ENCODE data around the gene HTR5A.

Gene HTR5A

DNA sequence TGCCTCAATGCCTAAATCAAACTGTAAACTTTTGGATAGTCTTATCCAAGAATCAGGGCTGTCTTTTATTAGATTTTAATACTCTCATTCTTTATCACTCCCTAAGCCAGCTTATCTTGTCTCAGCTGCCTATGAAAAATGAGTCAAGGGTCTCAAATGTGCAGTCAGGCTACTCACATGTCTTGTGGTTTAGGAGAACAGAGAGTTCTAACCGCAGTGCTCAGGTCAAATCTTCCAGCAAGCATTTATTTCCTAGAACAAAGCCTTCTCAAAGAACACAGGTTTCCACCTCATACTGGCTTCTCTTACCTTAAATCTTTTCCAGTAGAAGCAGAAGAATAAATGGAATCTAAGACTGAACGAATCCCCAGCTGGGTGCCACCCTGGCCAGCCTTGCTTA, 23.5 kb downstream of the HTR5A start:
- no peak for DNase-seq

DNA sequence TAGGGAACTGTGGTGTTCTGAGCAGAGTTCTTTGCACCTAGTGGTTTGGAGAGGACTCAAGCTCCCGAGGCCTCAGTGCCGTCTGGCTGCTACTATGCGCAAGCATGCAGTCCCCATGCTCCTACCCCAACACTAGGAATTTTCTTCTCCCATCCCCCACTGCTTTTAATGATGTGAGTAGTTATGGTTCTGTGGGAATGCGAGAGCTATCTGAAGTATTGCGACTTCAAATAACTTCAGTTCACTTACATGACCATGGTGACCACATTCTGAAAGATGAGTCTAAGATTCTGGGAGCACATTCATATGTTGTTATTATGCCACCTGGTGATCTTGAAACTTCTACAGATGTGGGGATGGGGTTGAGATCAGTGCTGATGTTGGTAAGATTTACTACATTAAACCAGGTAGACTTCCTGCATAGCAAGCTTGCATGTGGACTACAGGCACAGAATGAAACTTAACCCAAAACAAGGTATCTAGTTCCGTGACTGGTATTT, 24.6 kb downstream of the HTR5A start:
- no peak for DNase-seq

DNA sequence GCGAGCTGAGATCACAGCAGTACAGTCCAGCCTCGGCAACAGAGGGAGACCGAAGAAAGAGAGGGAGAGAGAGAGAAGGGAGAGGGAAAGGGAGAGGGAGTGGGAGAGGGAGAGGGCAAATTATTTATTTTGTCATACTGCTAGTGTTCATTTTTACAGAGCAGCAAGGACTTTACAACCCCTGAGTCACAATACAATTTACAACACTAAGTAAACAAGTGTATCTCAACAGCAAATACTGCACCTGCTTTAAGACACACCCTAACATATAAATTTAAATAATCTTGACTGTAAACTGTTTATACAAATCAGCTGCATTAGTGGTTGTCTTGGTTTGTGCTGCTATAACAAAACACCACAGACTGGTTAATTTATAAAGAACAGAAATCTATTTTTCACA, 27.2 kb downstream of the HTR5A start:
- no peak for DNase-seq

DNA sequence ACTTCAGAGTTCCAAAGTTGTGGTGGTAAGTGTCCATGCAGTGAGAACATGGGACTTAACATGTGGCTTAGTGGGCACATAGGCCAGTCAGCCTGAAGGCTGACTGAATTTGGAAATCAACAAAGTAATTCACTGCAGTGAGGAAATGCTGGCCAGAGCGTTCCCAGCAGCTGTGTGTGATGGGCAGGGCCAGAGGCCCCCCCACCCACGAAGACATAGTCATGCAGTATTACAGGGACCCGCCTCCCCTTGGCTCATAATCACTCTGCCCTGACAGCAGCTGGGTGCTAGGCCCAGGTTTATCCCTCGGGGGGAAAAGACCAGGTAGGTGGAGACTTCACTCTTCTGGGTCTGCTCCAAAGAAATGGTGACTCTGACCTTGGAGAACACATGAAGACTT, 33.7 kb downstream of the HTR5A start:
- DNase-seq = no peak

DNA sequence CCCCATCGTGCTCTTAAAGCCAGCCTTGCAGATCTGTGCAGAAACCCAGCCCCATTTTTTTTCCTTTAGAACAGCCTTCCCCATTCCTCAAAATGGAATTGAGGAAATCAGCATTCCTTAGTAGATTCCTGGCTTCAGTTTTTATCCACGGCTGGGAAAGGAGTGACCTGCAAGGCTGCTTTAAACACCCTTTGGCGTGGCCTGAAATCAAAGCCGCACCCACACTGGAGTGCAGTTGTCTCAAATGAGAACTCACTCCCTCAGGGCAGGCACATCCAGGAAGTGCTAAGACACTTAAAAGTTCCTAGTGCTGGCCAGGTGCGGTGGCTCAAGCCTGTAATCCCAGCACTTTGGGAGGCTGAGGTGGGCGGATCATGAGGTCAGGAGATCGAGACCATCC, 34.8 kb downstream of the HTR5A start:
- DNase-seq = no peak

DNA sequence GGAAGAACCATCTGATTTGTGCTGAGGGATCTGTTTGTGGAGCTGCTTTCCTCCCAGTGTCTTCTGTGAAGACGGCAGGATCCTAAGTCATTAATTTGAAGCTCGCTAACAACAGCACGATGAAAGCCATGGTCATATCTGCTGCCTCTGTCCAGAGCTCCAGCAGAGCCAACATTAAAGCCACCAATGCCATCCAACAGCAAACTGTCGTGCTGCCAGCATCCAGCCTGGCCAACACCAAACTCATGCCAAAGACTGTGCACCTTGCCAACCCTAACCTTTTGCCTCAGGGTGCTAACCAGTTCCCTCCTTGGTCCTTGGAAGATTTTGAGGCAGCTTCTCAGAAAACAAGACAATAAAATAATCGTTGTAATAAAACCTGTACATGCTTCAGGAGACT, 36.2 kb downstream of the HTR5A start:
- no peak for DNase-seq

DNA sequence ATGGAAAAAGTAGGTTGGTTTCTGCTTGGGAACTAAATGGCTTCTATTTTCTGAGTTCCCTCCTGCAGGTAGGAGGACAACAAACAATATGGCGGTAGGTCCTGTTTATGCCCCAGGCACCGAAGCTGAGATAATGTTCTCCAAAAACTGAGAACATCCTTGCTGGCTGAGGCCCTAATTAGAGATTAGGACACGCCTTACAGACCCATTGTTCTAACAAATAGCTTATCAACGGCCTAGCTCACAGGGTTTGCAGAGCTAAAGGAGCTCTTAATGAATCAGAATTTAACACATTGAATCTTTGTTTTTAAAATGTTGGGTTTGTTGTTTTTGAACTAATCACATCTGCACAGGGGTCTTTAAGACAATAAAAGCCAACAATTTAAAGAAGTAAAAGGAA, 37.0 kb downstream of the HTR5A start:
- no peak for DNase-seq

DNA sequence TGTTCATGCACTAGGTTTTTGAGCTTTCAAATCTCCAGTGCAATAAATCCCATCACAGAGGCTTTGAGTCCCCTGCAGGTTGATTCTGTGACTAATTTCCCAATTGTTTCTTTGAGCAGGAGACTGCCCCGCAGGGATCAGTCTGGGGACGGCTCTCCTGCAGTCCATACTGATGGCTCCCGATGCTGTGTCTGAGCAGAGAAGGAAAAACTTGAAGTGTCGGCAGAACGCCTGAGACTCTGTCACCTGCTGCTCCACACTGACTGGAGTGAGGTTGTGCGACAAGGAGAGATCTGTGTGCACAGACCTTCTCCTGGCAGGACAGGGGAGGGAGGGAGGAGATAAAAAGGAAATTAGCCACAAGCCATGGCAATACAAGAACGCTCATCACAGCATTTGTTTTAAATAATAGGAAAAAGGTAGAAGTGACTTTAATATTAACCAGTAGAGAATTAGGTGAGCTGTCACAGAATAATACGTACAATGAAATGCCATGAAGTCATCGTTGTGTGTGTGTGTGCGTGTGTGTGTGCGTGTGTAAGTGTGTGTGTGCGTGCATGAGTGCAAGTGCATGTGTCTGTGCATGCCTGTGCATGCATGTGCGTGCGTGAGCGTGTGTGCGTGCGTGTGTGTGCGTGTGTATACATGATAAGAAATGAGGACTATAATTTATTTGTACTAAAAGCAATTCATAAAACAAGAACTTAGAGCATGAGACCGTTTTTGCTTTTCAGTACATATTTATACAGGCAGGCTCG, 38.2 kb downstream of the HTR5A start:
- no peak for DNase-seq

DNA sequence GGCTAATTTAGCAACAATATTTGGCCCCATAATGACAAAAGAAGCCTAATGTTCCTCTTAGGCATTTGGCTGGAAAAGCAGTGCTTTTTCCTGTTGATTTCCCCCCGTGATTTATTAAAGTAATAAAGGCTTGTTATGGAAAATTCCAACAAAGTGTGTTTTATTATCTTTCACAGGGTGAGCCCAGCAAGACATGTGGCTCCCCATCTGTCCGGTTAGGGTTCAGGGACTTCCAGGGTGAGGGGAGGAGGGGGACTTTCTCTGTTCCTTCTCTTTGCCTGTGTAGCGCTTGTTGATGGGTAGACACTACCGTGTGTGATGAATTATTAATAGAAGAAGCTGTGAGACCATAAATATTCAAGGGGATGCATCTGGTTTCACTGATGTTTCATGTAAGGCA, 39.0 kb downstream of the HTR5A start:
- DNase-seq = no peak

DNA sequence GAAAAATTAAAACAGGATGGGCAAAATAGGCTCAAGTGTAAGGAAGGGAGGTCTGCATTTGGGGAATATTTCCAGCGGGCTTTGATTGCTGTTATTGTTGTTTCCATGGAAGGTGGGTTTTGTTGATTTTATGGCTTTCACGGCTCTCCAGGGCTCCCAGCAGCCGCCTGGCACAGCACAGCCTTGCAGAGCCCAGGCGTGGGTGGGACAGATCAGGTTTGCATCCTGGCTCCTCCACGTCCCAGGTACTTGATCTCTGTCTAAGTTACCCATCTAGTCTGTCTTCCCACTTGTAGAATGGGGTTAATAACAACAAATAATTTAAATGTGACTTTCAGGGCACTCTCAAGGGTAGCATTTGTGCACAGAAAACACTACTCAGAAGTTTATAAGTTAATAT, 45.2 kb downstream of the HTR5A start:
- no peak for DNase-seq

DNA sequence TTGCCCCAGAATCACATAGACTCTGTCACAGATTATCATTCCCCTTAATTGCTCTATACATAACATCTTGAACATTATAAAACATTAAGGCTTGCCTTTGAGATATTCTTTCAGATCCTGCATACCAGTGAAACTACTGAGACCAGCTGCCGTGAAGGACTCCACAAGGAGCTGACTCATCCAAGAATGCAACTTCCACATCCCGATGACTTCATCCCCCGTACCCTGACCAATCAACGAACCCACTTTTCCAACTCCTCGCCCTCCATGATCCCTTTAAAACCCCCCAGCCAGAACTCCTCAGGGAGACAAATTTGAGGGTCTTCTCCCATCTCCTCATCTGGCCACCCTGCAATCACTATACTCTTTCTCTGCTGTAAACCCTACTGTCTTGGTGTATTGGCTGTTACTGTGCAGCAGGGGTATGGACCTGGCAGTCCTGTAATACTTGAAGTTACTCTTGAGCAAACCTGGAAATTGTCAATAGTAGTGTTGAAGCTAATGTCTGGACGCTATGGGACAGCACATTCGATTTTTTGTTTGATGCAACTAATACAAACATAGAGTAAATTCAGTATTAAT, 49.8 kb downstream of the HTR5A start:
- no peak for DNase-seq

DNA sequence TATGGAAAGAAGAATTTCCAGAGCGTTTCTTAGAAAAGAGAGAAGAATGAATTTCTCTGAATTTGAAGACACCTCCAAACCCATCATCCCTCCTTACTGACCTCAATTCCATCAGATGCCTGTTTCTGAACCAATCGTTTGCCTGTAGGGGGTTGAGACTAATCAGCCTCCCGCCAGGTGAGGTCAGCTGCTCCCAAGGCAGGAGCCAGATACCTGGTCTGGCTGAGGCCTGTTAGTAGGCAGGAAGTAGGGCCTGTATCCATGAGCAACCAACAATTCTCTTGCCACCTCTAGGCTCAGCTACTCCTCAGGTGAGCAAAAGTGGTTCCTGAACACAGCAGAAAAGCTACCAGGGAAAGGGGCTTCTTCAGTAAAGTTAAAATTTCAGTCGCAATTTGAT, 50.3 kb downstream of the HTR5A start:
- DNase-seq = no peak

DNA sequence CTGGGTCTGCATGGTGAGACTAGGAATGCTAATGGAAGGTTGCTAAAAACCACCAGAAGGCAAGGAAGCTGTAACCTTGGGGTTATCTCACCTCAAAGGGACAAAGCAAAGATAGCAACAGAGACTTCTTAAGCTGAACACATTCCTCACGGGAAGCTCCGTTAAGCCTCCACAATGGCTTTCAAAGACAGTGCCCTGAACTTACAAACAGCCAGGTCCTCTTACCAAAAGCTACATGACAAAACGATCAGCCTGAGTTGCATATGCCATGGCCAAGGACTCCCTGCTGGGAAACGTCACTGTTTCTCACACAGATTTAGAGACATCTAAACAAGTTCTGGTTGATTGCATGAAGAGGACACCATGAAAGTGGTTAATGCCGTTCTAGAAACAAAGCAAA, 52.7 kb downstream of the HTR5A start:
- DNase-seq = no peak

DNA sequence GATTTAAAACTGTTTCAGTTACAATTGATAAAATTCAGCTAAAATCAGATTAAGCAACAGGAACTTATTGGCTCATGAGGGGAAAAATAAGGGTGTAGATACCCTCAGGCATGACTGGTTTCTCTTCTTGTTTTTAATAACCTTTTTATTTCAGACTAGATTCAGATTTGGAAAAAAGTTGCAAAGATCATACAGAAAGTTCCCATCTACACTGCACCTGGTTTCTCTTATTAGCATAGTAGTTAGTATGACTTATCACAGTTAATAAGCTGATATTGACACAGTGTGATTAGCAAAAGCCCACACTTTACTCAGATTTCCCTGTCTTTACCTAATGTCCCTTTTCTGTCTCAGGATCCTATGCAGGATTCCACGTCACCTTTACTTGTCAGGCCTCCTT, 53.3 kb downstream of the HTR5A start:
- no peak for DNase-seq

DNA sequence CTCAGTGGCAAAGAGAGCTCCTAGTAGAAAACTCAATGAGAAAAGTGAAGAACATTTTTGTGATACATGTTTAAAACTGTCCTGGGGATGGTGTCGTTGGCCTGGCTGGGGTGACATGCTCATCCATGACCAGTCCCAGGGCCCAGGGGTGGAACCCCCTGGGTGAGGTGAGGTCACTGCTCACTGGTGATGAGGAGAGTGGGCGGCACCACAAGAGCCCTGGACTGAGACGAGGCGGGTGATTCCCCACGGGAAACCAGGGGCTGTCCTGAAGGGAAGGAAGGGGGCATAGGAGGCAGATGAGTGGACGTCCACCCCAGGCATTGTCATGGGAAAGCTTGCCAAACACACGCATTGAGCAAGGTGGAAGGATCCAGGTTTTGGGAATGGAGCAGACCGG, 54.6 kb downstream of the HTR5A start:
- DNase-seq = no peak

DNA sequence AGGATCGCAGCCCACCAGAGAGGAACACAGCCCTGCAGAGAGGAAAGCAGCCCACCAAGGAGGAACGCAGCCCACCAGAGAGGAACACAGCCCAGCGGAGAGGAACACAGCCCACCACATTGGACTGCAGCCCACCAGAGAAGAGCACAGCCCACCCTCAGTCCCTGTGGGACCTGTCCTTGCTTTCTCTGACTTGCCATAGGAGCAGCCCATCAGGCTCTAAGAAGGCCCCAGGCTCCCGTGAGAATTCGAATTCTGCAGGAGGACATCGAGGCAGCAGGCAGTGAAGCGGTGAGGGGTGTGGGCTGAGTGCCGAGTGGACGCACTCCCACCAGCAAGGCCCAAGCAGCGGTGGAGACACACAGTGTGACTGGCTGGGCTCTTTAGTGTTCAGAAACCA, 59.1 kb downstream of the HTR5A start:
- DNase-seq = no peak

DNA sequence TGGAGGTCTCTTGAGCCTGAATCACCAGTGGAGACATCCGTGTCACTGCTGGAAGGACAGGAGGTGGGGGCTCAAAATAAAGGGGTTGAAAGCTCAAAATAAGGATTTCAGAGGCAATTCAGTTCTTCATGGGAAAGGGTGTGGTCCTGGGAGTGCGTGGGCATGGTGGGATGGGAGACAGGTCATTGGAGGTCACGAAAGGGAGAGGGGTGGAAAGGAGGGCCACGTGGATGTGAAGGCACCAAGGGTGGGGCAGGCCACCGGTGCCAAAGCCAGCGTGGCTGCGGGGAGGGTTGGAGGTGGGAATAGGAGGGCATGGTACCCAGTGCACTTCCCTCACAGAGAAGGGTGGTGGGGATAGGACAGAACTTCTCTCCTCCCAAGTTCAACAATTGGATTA, 59.7 kb downstream of the HTR5A start:
- no peak for DNase-seq

DNA sequence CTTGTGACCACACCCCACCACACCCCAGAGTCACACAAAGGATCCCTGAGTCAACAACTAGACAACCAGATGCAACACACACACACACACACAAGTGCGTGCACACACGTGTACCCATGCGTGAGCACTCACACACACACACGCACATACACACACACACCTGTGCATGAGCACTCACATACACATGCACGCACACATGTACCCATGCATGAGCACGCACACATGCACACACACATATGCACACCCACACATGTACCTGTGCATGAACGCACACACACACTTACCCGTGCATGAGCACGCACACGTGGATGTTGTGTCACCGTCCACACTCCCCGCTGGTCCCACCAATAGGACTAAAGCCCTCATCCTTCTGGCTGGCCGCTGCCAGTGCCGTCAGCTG, 60.4 kb downstream of the HTR5A start:
- DNase-seq = no peak

DNA sequence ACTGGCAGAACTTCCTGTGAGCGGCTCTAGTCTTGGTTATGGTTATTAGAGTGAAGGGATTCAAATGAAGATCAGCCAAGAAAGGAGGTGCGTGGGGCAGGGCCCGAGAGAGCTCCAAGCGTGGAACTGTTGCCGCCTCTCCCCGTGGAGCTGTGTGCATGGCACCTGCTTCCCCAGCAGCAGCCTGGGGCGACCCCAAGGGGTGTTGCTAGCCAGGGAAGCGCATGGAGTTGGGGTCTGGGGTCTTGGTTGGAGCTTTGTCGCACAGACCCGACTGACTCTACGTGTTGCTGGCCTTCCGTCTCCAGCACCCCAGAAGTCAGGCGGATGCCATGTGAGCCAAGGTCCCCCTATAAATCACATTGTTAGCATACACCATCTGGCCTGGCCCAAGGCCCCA, 61.0 kb downstream of the HTR5A start:
- DNase-seq = no peak

DNA sequence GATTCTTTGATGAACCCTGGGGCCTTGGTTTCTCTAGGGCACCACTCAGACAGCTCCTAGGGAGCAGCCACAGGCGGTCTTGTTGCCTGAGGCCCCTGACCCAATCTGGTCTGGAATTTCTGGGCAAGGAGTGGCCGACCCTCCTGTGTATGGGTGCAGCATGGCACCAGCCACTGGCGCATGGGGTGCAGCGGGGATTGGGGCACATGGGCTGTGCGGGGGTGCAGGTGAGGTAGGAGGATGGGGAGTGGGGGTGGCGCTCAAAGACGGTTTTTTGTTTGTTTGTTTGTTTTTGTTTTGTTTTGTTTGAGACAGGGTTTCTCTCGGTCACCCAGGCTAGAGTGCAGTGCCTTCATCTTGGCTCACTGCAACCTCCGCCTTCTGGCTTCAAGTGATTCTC, 62.3 kb downstream of the HTR5A start:
- DNase-seq = no peak

DNA sequence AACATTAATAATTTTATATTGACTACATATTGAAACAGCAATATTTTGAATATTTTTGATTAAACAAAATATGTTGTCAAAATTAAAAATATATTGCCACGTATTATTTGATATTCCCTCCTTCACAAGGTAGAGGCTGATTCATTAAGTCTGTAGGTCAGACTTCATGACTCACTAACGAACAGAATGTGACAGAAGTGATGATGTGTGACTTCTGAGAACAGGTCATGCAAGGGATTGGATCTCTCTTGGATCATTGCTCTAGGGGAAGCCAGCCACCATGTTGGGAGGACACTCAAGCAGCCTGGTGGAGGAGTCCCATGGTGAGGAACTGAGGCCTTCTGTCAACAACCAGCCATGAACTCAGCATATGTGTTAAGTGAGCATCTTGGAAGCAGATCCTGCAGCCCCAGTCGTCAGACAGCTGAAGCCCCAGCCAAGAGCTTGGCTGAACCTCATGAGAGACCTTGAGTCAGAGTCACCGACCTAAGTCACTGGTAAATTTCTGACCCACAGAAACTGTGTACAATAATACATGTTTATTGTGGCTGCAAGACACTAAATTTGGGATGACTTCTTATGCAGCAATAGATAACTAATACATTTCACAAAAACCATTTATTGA, 66.6 kb downstream of the HTR5A start:
- DNase-seq = no peak
